Esophagus squamous epithelium (tissue), 5 donors: ENCODE data around the gene VSNL1. TPM values are rescaled to one million over a fixed set of nuclear protein-coding genes. Genes with fewer than 3 reads are reported as not detected.

ENCODE experiments used
- DNase-seq: peaks from one replicate; lab custom pipeline; 2025; lab: John Stamatoyannopoulos, UW
- H3K27ac ChIP-seq, 4 donors: fragments of 200-600 bp; sonication (generic); one replicate each; pipeline ENCODE4 v1.5.1; 2016 to 2019; ENCODE audit warnings: mild to moderate bottlenecking in 1 of 4
- H3K27me3 ChIP-seq, 4 donors: fragments of 200-600 bp; sonication (generic); 1 replicate in 3 of 4; 2 replicates in 1 of 4; pipeline versions ENCODE4 v1.5.1 to v1.6.0; 2017 to 2021; ENCODE audit warnings: antibody characterized with exemption in 1 of 4
- H3K36me3 ChIP-seq, 3 donors: fragments of 200-600 bp; sonication (generic); one replicate each; pipeline ENCODE4 v1.5.1; 2016 to 2019
- H3K4me1 ChIP-seq, 3 donors: fragments of 200-600 bp; sonication (generic); one replicate each; pipeline ENCODE4 v1.5.1; 2017 to 2019
- H3K4me3 ChIP-seq, 4 donors: fragments of 200-600 bp; sonication (generic); 1 replicate in 3 of 4; 2 replicates in 1 of 4; pipeline ENCODE4 v1.5.1; 2016 to 2019; ENCODE audit warnings: mild to moderate bottlenecking in 2 of 4, moderate library complexity in 1 of 4
- H3K9me3 ChIP-seq, 3 donors: fragments of 200-600 bp; sonication (generic); one replicate each; pipeline ENCODE4 v1.5.1; 2016 to 2019
- CTCF ChIP-seq, 6 experiments: fragments of 450-650 bp in 4 of 6; fragments of 200-600 bp in 2 of 6; sonication (generic) in 2 of 6; IDR thresholded peaks; one replicate each; pipeline ENCODE4 v1.5.1; 2016 to 2019; ENCODE audit warnings: antibody characterized with exemption in 6 of 6, mild to moderate bottlenecking in 4 of 6, moderate library complexity in 4 of 6
- POLR2A ChIP-seq, 4 donors: fragments of 450-650 bp; IDR thresholded peaks; one replicate each; pipeline ENCODE4 v1.6.1; 2017; ENCODE audit warnings: antibody characterized with exemption in 4 of 4, mild to moderate bottlenecking in 4 of 4, moderate library complexity in 3 of 4
- WGBS, 2 donors: methylation state at CpG; one replicate each; pipeline ENCODE4 v1.1.5; 2018; 5-methylcytosine and 5-hydroxymethylcytosine counted together
- intact Hi-C: fragments of 100-400 bp; cut with DNase I; formaldehyde crosslinking; loops from one replicate; pipeline ENCODE4 v1.15.0; 2022
- total RNA-seq, 4 donors: library from RNA; depleted of rRNA; stranded (reverse); fragments of >200 nt; gene quantifications; one replicate each; pipeline ENCODE4 v1.1.0, GENCODE V29; 2016
- donor health status: DM: yes; HTN: yes; CAD: no.

VSNL1 gene
- total RNA-seq, 4 donors from 2014 or later, result 39.1 to 88.3 (median 51.0) TPM

- TF ChIP-seq CTCF (IDR thresholded peaks at IDR 0.05) (no peak), POLR2A (IDR thresholded peaks at IDR 0.05) (no peak)
- Histone ChIP-seq H3K4me1 (no peaks in the 10 kb centered on the region), H3K36me3 (peaks cover 0 to 78% (median 0%) of the 10 kb centered on the region in 3 donors), H3K27me3 (no peaks in the 10 kb centered on the region), H3K27ac (no peak overlapping the region), H3K9me3 (no peaks in the 10 kb centered on the region), H3K4me3 (no peak overlapping the region)
- 76 to 93% methylated on average over 1 of the region's 1 CpG for WGBS, 2 donors
- intact Hi-C loops, result no loop called here
- DNase-seq, result no peak
These were observed 148.1 kb downstream of the VSNL1 start for GRCh38 chr2:17688600-17688999.

GRCh38 chr2:17689010-17689409 lies 148.5 kb downstream of the VSNL1 start:
- H3K36me3 ChIP-seq, result peaks cover 0 to 78% (median 0%) of the 10 kb centered on the region in 3 donors
- intact Hi-C loops, result no loop called here

GRCh38 chr2:17690776-17691175 lies 150.3 kb downstream of the VSNL1 start:
- Histone ChIP-seq H3K27ac (no peak overlapping the region), H3K4me1 (no peaks in the 10 kb centered on the region), H3K36me3 (peaks cover 0 to 85% (median 0%) of the 10 kb centered on the region in 3 donors), H3K27me3 (no peaks in the 10 kb centered on the region), H3K4me3 (no peak overlapping the region), H3K9me3 (no peaks in the 10 kb centered on the region)
- TF ChIP-seq POLR2A (IDR thresholded peaks at IDR 0.05), result no peak
- no peak for TF ChIP-seq CTCF (IDR thresholded peaks at IDR 0.05)
- intact Hi-C loops, result no loop called here
- DNase-seq, result no peak
- WGBS, 2 donors, result 96% methylated on average over 7 of the region's 7 CpGs

More at GRCh38 chr2:17689010-17689409, 148.5 kb downstream of the VSNL1 start:
- 87 to 90% methylated on average over 6 of the region's 6 CpGs for WGBS, 2 donors
- no peak for DNase-seq
- no peaks in the 10 kb centered on the region for H3K4me1 ChIP-seq
- no peaks in the 10 kb centered on the region for H3K27me3 ChIP-seq
- TF ChIP-seq CTCF (IDR thresholded peaks at IDR 0.05), result no peak
- TF ChIP-seq POLR2A (IDR thresholded peaks at IDR 0.05), result no peak
- no peak overlapping the region for H3K4me3 ChIP-seq
- H3K27ac ChIP-seq, result no peak overlapping the region
- no peaks in the 10 kb centered on the region for H3K9me3 ChIP-seq

Other genes with a start within 250 kb of the VSNL1 start
- gene RAD51AP2, start 22.3 kb upstream of the VSNL1 start, total RNA-seq, result under 1 TPM; 0.04 to 0.53 (median 0.26) TPM
- 10 to 100 TPM; 25.3 to 40.4 (median 31.7) TPM for gene SMC6, start 213.1 kb downstream of the VSNL1 start, total RNA-seq
- 10 to 100 TPM; 10.2 to 23.4 (median 18.9) TPM for gene GEN1, start 213.4 kb downstream of the VSNL1 start, total RNA-seq